ENCODE data around the gene CYB5RL. TPM values are rescaled to one million over a fixed set of nuclear protein-coding genes. Genes with fewer than 3 reads are reported as not detected.

The CYB5RL gene
- total RNA-seq, 1 donor from 2014 or later: 6.1 TPM

GRCh38 chr1:54225378-54225777, 25.5 kb upstream of the CYB5RL start:
- no peaks in the 10 kb centered on the region for H3K9me3 ChIP-seq (replicated peaks)
- H3K4me3 ChIP-seq: no peak overlapping the region
- peaks cover 22% of the 10 kb centered on the region for H3K36me3 ChIP-seq
- TF ChIP-seq CTCF (IDR thresholded peaks at IDR 0.05; ENCODE audit: borderline replicate concordance): no peak
- H3K4me1 ChIP-seq: peaks cover 27% of the 10 kb centered on the region
- DNase-seq: no peak
- no peak overlapping the region for H3K27ac ChIP-seq (replicated peaks)
- no peaks in the 10 kb centered on the region for H3K27me3 ChIP-seq (ENCODE audit: low read depth)
- intact Hi-C loops (cut with micrococcal nuclease): no loop called here

- Histone ChIP-seq H3K4me3 (no peak overlapping the region), H3K4me1 (peaks cover 33% of the 10 kb centered on the region), H3K27me3 (ENCODE audit: low read depth) (no peaks in the 10 kb centered on the region), H3K27ac (replicated peaks) (no peak overlapping the region), H3K36me3 (peaks cover 22% of the 10 kb centered on the region), H3K9me3 (replicated peaks) (no peaks in the 10 kb centered on the region)
- no peak for TF ChIP-seq CTCF (IDR thresholded peaks at IDR 0.05; ENCODE audit: borderline replicate concordance)
- DNase-seq: no peak
- intact Hi-C loops (cut with micrococcal nuclease): no loop called here
These were observed 24.4 kb upstream of the CYB5RL start for GRCh38 chr1:54224233-54224632.

- no peak overlapping the region for H3K27ac ChIP-seq (replicated peaks)
- no peak for DNase-seq
- H3K4me3 ChIP-seq: no peak overlapping the region
- intact Hi-C loops (cut with micrococcal nuclease): no loop called here
- TF ChIP-seq CTCF (IDR thresholded peaks at IDR 0.05; ENCODE audit: borderline replicate concordance): no peak
- H3K27me3 ChIP-seq (ENCODE audit: low read depth): no peaks in the 10 kb centered on the region
- H3K36me3 ChIP-seq: peaks cover 22% of the 10 kb centered on the region
- H3K4me1 ChIP-seq: peaks cover 34% of the 10 kb centered on the region
- H3K9me3 ChIP-seq (replicated peaks): no peaks in the 10 kb centered on the region
These were observed 23.8 kb upstream of the CYB5RL start for GRCh38 chr1:54223441-54224202.

GRCh38 chr1:54222711-54223110, 22.9 kb upstream of the CYB5RL start:
- Histone ChIP-seq H3K4me1 (peaks cover 34% of the 10 kb centered on the region), H3K36me3 (peaks cover 27% of the 10 kb centered on the region), H3K27me3 (ENCODE audit: low read depth) (no peaks in the 10 kb centered on the region), H3K27ac (replicated peaks) (no peak overlapping the region), H3K9me3 (replicated peaks) (no peaks in the 10 kb centered on the region), H3K4me3 (no peak overlapping the region)
- intact Hi-C loops (cut with micrococcal nuclease): no loop called here
- no peak for DNase-seq
- no peak for TF ChIP-seq CTCF (IDR thresholded peaks at IDR 0.05; ENCODE audit: borderline replicate concordance)

DNA sequence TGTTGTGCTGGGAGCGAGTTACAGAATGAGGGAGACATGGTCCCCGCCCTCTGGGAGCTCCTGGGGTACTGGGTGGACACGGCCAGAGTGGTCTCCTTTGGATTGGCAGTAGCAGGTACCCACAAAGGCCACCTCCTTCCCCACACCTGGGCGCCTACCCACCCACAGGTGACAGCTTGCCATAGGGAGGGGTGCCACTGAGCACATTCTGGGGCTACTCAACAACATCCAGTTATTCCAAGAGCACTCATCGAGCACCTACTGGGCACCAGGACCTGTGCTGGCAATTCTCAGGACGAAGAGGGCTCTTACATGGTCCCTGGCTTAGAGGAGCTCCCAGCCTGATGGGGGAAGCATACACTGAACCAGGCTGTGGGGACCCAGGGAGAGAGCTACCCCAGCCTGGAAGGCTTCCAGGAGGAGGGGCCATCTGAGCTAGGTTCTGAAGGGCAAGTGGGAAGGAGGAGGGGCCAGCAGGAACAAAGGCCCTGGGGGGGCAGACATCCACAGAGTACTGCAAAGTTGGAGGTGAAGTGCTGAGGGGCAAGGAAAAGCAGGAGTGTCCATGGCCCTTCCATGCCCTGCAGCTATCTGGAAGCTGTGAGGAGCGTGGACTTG, 22.1 kb upstream of the CYB5RL start:
- no peaks in the 10 kb centered on the region for H3K9me3 ChIP-seq (replicated peaks)
- DNase-seq: no peak
- peaks cover 34% of the 10 kb centered on the region for H3K4me1 ChIP-seq
- TF ChIP-seq CTCF (IDR thresholded peaks at IDR 0.05; ENCODE audit: borderline replicate concordance): no peak
- peaks cover 29% of the 10 kb centered on the region for H3K36me3 ChIP-seq
- intact Hi-C loops (cut with micrococcal nuclease): no loop called here
- H3K4me3 ChIP-seq: no peak overlapping the region
- no peaks in the 10 kb centered on the region for H3K27me3 ChIP-seq (ENCODE audit: low read depth)
- no peak overlapping the region for H3K27ac ChIP-seq (replicated peaks)
